Stimulated activated CD4-positive, alpha-beta T cell treated with anti-CD3 and anti-CD28 coated beads, Interleukin-4, amount 100 ng/mL, for 1 hour (primary cell): ENCODE results near the gene HEPH.
"Not testable (repeated sequence)": the region's sequence is repeated elsewhere in the genome, so short reads cannot be mapped to it uniquely, and the experiment has no call there.

Experiments
- DNase-seq: peaks from one replicate; pipeline ENCODE4 v3.0.0-alpha.2; 2020

The HEPH gene

DNA sequence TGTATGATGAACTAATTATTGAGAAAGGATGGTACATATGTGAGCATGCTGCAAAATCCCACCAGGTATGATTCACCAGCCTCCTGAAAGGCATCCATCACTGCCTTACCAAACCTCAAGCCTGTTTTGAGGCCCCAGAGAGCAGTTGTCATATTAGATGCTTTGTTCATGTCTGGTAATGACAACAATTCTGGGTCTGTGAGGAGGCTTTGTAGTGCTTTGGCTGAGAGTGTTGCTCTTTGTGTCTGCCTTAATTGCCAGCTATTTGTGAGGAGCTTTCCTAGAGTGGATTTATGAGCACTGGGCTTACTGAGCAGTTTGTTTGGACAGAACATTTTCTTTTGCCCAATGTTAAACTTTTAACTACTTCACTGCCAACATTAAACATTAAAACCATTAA, 69.2 kb downstream of the HEPH start:
- DNase-seq: no peak

- not testable (repeated sequence) for DNase-seq
Observed at GRCh38 chrX:66233904-66234303, 69.9 kb downstream of the HEPH start.

- DNase-seq: no peak
Observed at GRCh38 chrX:66255359-66255967, 91.4 kb downstream of the HEPH start.

- DNase-seq: no peak
Observed at GRCh38 chrX:66262807-66263206, 98.8 kb downstream of the HEPH start.
